SH-SY5Y (cell line): ENCODE measurements around the gene GCAT.

Experiments
- GATA2 ChIP-seq: IDR thresholded peaks from 2 replicates; pipeline ENCODE4 v1.6.1; 2011; ENCODE audit warnings: mild to moderate bottlenecking, low read depth, low read length
- GATA3 ChIP-seq: IDR thresholded peaks from 2 replicates; pipeline ENCODE4 v1.6.1; 2011; ENCODE audit warnings: low read depth, mild to moderate bottlenecking, low read length, moderate library complexity

GCAT gene

GRCh38 chr22:37801946-37802309 lies 5.8 kb upstream of the GCAT start:
- TF ChIP-seq GATA3 (no peak), GATA2 (no peak)

GRCh38 chr22:37802310-37803194 lies 5.2 kb upstream of the GCAT start:
- TF ChIP-seq GATA2 (no peak), GATA3 (no peak)

GRCh38 chr22:37803195-37803638 lies 4.5 kb upstream of the GCAT start:
- TF ChIP-seq GATA2 (no peak), GATA3 (no peak)

- TF ChIP-seq GATA3 (no peak), GATA2 (no peak)
These were observed 3.9 kb upstream of the GCAT start for GRCh38 chr22:37803639-37804351.

- TF ChIP-seq GATA2 (no peak), GATA3 (no peak)
These were observed 3.3 kb upstream of the GCAT start for GRCh38 chr22:37804352-37804880.

- no peak for TF ChIP-seq GATA2
- TF ChIP-seq GATA3, result no peak
These were observed 2.6 kb upstream of the GCAT start for GRCh38 chr22:37804881-37805809.

GRCh38 chr22:37805810-37806277 lies 1.9 kb upstream of the GCAT start:
- no peak for TF ChIP-seq GATA3
- TF ChIP-seq GATA2, result no peak

GRCh38 chr22:37806409-37807333 lies 1.1 kb upstream of the GCAT start:
- TF ChIP-seq GATA2 (no peak), GATA3 (no peak)

GRCh38 chr22:37808294-37808657 lies 542 bp downstream of the GCAT start:
- TF ChIP-seq GATA3 (no peak), GATA2 (no peak)

GRCh38 chr22:37809672-37810333 lies 2.1 kb downstream of the GCAT start:
- TF ChIP-seq GATA2, result no peak
- TF ChIP-seq GATA3, result no peak

GRCh38 chr22:37811867-37812266 lies 4.1 kb downstream of the GCAT start:
- TF ChIP-seq GATA2 (no peak), GATA3 (no peak)
